Upper lobe of left lung (tissue), 6 donors: ENCODE results near the gene KLHL17. TPM values are rescaled to one million over a fixed set of nuclear protein-coding genes. Genes with fewer than 3 reads are reported as not detected.

Source experiments
- ATAC-seq, 2 donors: fragments of 200-7000 bp; cut with Tn5 transposase; one replicate each; pipeline ENCODE4 v1.9.1; 2022; ENCODE audit warnings: mild to moderate bottlenecking in 2 of 2, moderate library complexity in 2 of 2; ENCODE audit not compliant: low FRiP score in 2 of 2
- DNase-seq, 2 donors: peaks; one replicate each; pipeline ENCODE4 v3.0.0-alpha.2; 2019 to 2020
- H3K27ac ChIP-seq, 4 donors: fragments of 200-600 bp; sonication (generic); one replicate each; pipeline ENCODE4 v1.5.1; 2016 to 2019
- H3K27me3 ChIP-seq, 4 donors: fragments of 200-600 bp; sonication (generic); one replicate each; pipeline ENCODE4 v1.5.1; 2017 to 2019
- H3K36me3 ChIP-seq, 4 donors: fragments of 200-600 bp; sonication (generic); one replicate each; pipeline ENCODE4 v1.5.1; 2016 to 2019
- H3K4me1 ChIP-seq, 4 donors: fragments of 200-600 bp; sonication (generic); one replicate each; pipeline ENCODE4 v1.5.1; 2018 to 2019
- H3K4me3 ChIP-seq, 4 donors: fragments of 200-600 bp; sonication (generic); one replicate each; pipeline ENCODE4 v1.5.1; 2017 to 2019; ENCODE audit warnings: mild to moderate bottlenecking in 2 of 4, moderate library complexity in 1 of 4
- H3K9me3 ChIP-seq, 4 donors: fragments of 200-600 bp; sonication (generic); one replicate each; pipeline ENCODE4 v1.5.1; 2018 to 2019
- CTCF ChIP-seq, 6 experiments: fragments of 450-650 bp in 4 of 6; fragments of 200-600 bp in 2 of 6; sonication (generic) in 2 of 6; IDR thresholded peaks; one replicate each; pipeline ENCODE4 v1.5.1; 2016 to 2019; ENCODE audit warnings: antibody characterized with exemption in 6 of 6
- EP300 ChIP-seq, 4 donors: sonication (generic); formaldehyde crosslinking; IDR thresholded peaks; one replicate each; pipeline ENCODE4 v1.5.1; 2017; ENCODE audit warnings: antibody characterized with exemption in 4 of 4, control low read depth in 2 of 4
- POLR2A ChIP-seq, 4 donors: fragments of 450-650 bp; IDR thresholded peaks; one replicate each; pipeline ENCODE4 v1.5.1; 2016 to 2017; ENCODE audit warnings: antibody characterized with exemption in 4 of 4, mild to moderate bottlenecking in 2 of 4
- POLR2AphosphoS5 ChIP-seq, 2 donors: sonication (generic); formaldehyde crosslinking; IDR thresholded peaks; one replicate each; pipeline ENCODE4 v1.5.1; 2017; ENCODE audit warnings: antibody characterized with exemption in 2 of 2
- WGBS, 2 donors: methylation state at CpG; one replicate each; pipeline ENCODE4 v1.1.5; 2017 to 2018; 5-methylcytosine and 5-hydroxymethylcytosine counted together
- total RNA-seq, 6 donors: library from RNA; depleted of rRNA in 4 of 6; stranded (reverse); fragments of >200 nt in 4 of 6; gene quantifications; one replicate each; pipeline versions ENCODE4 v1.1.0 to v1.2.1, GENCODE V29; 2016 to 2021
- donor health status: DM: no; HTN: no; CAD: no; lungs with moderate emphysema.
- donor health status: DM: no; HTN: yes; CAD: no; lungs with severe emphysema.

The KLHL17 gene
- total RNA-seq, 6 donors from 2014 or later, result 4.7 to 45.1 (median 16.5) TPM

- Histone ChIP-seq H3K27me3 (peaks cover 6 to 63% (median 43%) of the 10 kb centered on the region in 4 donors), H3K27ac (no peak overlapping the region), H3K9me3 (no peaks in the 10 kb centered on the region), H3K4me1 (peaks cover 38 to 47% (median 45%) of the 10 kb centered on the region in 4 donors), H3K36me3 (no peaks in the 10 kb centered on the region), H3K4me3 (no peak overlapping the region)
- ATAC-seq, result no peak
- no peak for TF ChIP-seq CTCF (IDR thresholded peaks at IDR 0.05)
- TF ChIP-seq POLR2AphosphoS5 (IDR thresholded peaks at IDR 0.05), result no peak
- no peak for TF ChIP-seq EP300 (IDR thresholded peaks at IDR 0.05)
- 73 to 87% methylated on average over 6 to 30 of the region's 30 CpGs for WGBS, 2 donors
- peak in 1 of 2 donors; percentile 69 for DNase-seq
Measured at GRCh38 chr1:938711-939489, 21.5 kb upstream of the KLHL17 start.

GRCh38 chr1:939511-940106, 20.8 kb upstream of the KLHL17 start:
- Histone ChIP-seq H3K9me3 (no peaks in the 10 kb centered on the region), H3K27me3 (peaks cover 6 to 63% (median 43%) of the 10 kb centered on the region in 4 donors), H3K36me3 (peaks cover 0 to 4% (median 3%) of the 10 kb centered on the region in 4 donors), H3K4me3 (peak overlapping the region in 2 of 4 donors; percentile 31 to 47), H3K4me1 (peaks cover 38 to 47% (median 45%) of the 10 kb centered on the region in 4 donors), H3K27ac (no peak overlapping the region)
- ATAC-seq, result no peak
- 22 to 29% methylated on average over 7 to 13 of the region's 21 CpGs for WGBS, 2 donors
- TF ChIP-seq CTCF (IDR thresholded peaks at IDR 0.05) (peak in 1 of 6 experiments; percentile 5), EP300 (IDR thresholded peaks at IDR 0.05) (no peak), POLR2AphosphoS5 (IDR thresholded peaks at IDR 0.05) (no peak), POLR2A (IDR thresholded peaks at IDR 0.05) (no peak)
- peak in 1 of 2 donors; percentile 70 for DNase-seq

GRCh38 chr1:940107-941014, 20.0 kb upstream of the KLHL17 start:
- ATAC-seq, result peak in 1 of 2 donors; percentile 31
- peak overlapping the region in 3 of 4 donors; percentile 30 to 39 (median 35) for H3K27ac ChIP-seq
- H3K4me1 ChIP-seq, result peaks cover 38 to 46% (median 40%) of the 10 kb centered on the region in 4 donors
- H3K4me3 ChIP-seq, result peak overlapping the region in 3 of 4 donors; percentile 31 to 48 (median 47)
- WGBS, 2 donors, result 1% methylated on average over 13 to 38 of the region's 86 CpGs
- no peaks in the 10 kb centered on the region for H3K9me3 ChIP-seq
- peak in 1 of 2 donors; percentile 93 for DNase-seq
- peaks cover 6 to 57% (median 40%) of the 10 kb centered on the region in 4 donors for H3K27me3 ChIP-seq
- TF ChIP-seq CTCF (IDR thresholded peaks at IDR 0.05), result peak in 1 of 6 experiments; percentile 15
- no peak for TF ChIP-seq POLR2AphosphoS5 (IDR thresholded peaks at IDR 0.05)
- H3K36me3 ChIP-seq, result peaks cover 0 to 12% (median 10%) of the 10 kb centered on the region in 4 donors

GRCh38 chr1:941015-941587, 19.3 kb upstream of the KLHL17 start:
- WGBS, 2 donors, result 6% methylated on average over 35 of the region's 36 CpGs; no CpG with 5 or more reads in 1 of the 2 donors
- DNase-seq (peak in 1 of 2 donors; percentile 85), ATAC-seq (no peak)
- Histone ChIP-seq H3K27me3 (peaks cover 4 to 50% (median 33%) of the 10 kb centered on the region in 4 donors), H3K4me1 (peaks cover 33 to 39% (median 34%) of the 10 kb centered on the region in 4 donors), H3K4me3 (peak overlapping the region in 3 of 4 donors; percentile 31 to 48 (median 47)), H3K27ac (peak overlapping the region in 3 of 4 donors; percentile 30 to 39 (median 35)), H3K9me3 (no peaks in the 10 kb centered on the region), H3K36me3 (peaks cover 3 to 19% (median 17%) of the 10 kb centered on the region in 4 donors)
- TF ChIP-seq CTCF (IDR thresholded peaks at IDR 0.05) (no peak), POLR2A (IDR thresholded peaks at IDR 0.05) (no peak), EP300 (IDR thresholded peaks at IDR 0.05) (no peak), POLR2AphosphoS5 (IDR thresholded peaks at IDR 0.05) (no peak)
